ENCODE data around the gene FAM181A.

GRCh38 chr14:93944348-93945069 is 17.4 kb downstream of the FAM181A start:
- TF ChIP-seq CTCF (IDR thresholded peaks at IDR 0.05) (no peak), POLR2A (IDR thresholded peaks at IDR 0.05) (no peak)
